ENCODE data around the gene NBPF6.
"Not testable (repeated sequence)": the region's sequence is repeated elsewhere in the genome, so short reads cannot be mapped to it uniquely, and the experiment has no call there.

The NBPF6 gene

GRCh38 chr1:108450043-108450442, at the start of gene NBPF6:
Gene NBPF6 (plus strand): TSS chr1:108450343. CDS start chr1:108450602, 259 bp downstream.
- DNase-seq (ENCODE audit: low spot score): not testable (repeated sequence)

- DNase-seq (ENCODE audit: low spot score): not testable (repeated sequence)
These were observed 38.9 kb upstream of the NBPF6 start for GRCh38 chr1:108411098-108411833.

GRCh38 chr1:108420129-108420528, 30.0 kb upstream of the NBPF6 start:
- DNase-seq (ENCODE audit: low spot score): not testable (repeated sequence)

GRCh38 chr1:108421061-108421916, 28.9 kb upstream of the NBPF6 start:
- DNase-seq (ENCODE audit: low spot score): not testable (repeated sequence)

GRCh38 chr1:108426877-108427276, 23.3 kb upstream of the NBPF6 start:
- DNase-seq (ENCODE audit: low spot score): not testable (repeated sequence)

- DNase-seq (ENCODE audit: low spot score): not testable (repeated sequence)
These were observed 18.1 kb upstream of the NBPF6 start for GRCh38 chr1:108432002-108432401.

GRCh38 chr1:108433404-108433803, 16.7 kb upstream of the NBPF6 start:
- not testable (repeated sequence) for DNase-seq (ENCODE audit: low spot score)

- not testable (repeated sequence) for DNase-seq (ENCODE audit: low spot score)
These were observed 11.6 kb upstream of the NBPF6 start for GRCh38 chr1:108438536-108438935.

- not testable (repeated sequence) for DNase-seq (ENCODE audit: low spot score)
These were observed 4.4 kb downstream of the NBPF6 start for GRCh38 chr1:108454521-108454920.

- not testable (repeated sequence) for DNase-seq (ENCODE audit: low spot score)
These were observed 8.5 kb downstream of the NBPF6 start for GRCh38 chr1:108458661-108459060.

- not testable (repeated sequence) for DNase-seq (ENCODE audit: low spot score)
These were observed 11.6 kb downstream of the NBPF6 start for GRCh38 chr1:108461758-108462157.

- DNase-seq (ENCODE audit: low spot score): not testable (repeated sequence)
These were observed 13.8 kb downstream of the NBPF6 start for GRCh38 chr1:108463962-108464361.

GRCh38 chr1:108466166-108466565, 16.0 kb downstream of the NBPF6 start:
- DNase-seq (ENCODE audit: low spot score): not testable (repeated sequence)

- not testable (repeated sequence) for DNase-seq (ENCODE audit: low spot score)
These were observed 17.0 kb downstream of the NBPF6 start for GRCh38 chr1:108467155-108467554.

- DNase-seq (ENCODE audit: low spot score): not testable (repeated sequence)
These were observed 20.6 kb downstream of the NBPF6 start for GRCh38 chr1:108470750-108471149.

- not testable (repeated sequence) for DNase-seq (ENCODE audit: low spot score)
These were observed 24.4 kb downstream of the NBPF6 start for GRCh38 chr1:108474516-108474915.

- DNase-seq (ENCODE audit: low spot score): no peak
These were observed 28.4 kb downstream of the NBPF6 start for GRCh38 chr1:108478429-108479015.

GRCh38 chr1:108482708-108483107, 32.6 kb downstream of the NBPF6 start:
- DNase-seq (ENCODE audit: low spot score): no peak

- DNase-seq (ENCODE audit: low spot score): not testable (repeated sequence)
These were observed 35.8 kb downstream of the NBPF6 start for GRCh38 chr1:108485990-108486389.

- not testable (repeated sequence) for DNase-seq (ENCODE audit: low spot score)
These were observed 36.6 kb downstream of the NBPF6 start for GRCh38 chr1:108486707-108487106.

- not testable (repeated sequence) for DNase-seq (ENCODE audit: low spot score)
These were observed 44.9 kb downstream of the NBPF6 start for GRCh38 chr1:108495008-108495407.

- DNase-seq (ENCODE audit: low spot score): not testable (repeated sequence)
These were observed 46.7 kb downstream of the NBPF6 start for GRCh38 chr1:108496856-108497255.
